ENCODE results near the gene SLC9A8.

Gene SLC9A8

GRCh38 chr20:49787371-49788357, 25.0 kb upstream of the SLC9A8 start:
- DNase-seq (ENCODE audit: low read depth): no peak

GRCh38 chr20:49790077-49790798, 22.4 kb upstream of the SLC9A8 start:
- DNase-seq (ENCODE audit: low read depth): no peak

GRCh38 chr20:49791165-49791564, 21.5 kb upstream of the SLC9A8 start:
- DNase-seq (ENCODE audit: low read depth): no peak

- DNase-seq (ENCODE audit: low read depth): no peak
Measured at GRCh38 chr20:49792006-49792405, 20.6 kb upstream of the SLC9A8 start.

- DNase-seq (ENCODE audit: low read depth): no peak
Measured at GRCh38 chr20:49792611-49793010, 20.0 kb upstream of the SLC9A8 start.

- DNase-seq (ENCODE audit: low read depth): no peak
Measured at GRCh38 chr20:49794336-49795134, 18.1 kb upstream of the SLC9A8 start.

- no peak for DNase-seq (ENCODE audit: low read depth)
Measured at GRCh38 chr20:49795135-49795424, 17.5 kb upstream of the SLC9A8 start.

- no peak for DNase-seq (ENCODE audit: low read depth)
Measured at GRCh38 chr20:49796600-49797343, 15.9 kb upstream of the SLC9A8 start.

- no peak for DNase-seq (ENCODE audit: low read depth)
Measured at GRCh38 chr20:49797344-49797615, 15.3 kb upstream of the SLC9A8 start.

- no peak for DNase-seq (ENCODE audit: low read depth)
Measured at GRCh38 chr20:49798718-49799117, 13.9 kb upstream of the SLC9A8 start.

- no peak for DNase-seq (ENCODE audit: low read depth)
Measured at GRCh38 chr20:49799698-49800097, 12.9 kb upstream of the SLC9A8 start.

GRCh38 chr20:49803418-49803817, 9.2 kb upstream of the SLC9A8 start:
- DNase-seq (ENCODE audit: low read depth): no peak

- no peak for DNase-seq (ENCODE audit: low read depth)
Measured at GRCh38 chr20:49804364-49804763, 8.3 kb upstream of the SLC9A8 start.

- peak; percentile 11 for DNase-seq (ENCODE audit: low read depth)
Measured at GRCh38 chr20:49805224-49805876, 7.3 kb upstream of the SLC9A8 start.

GRCh38 chr20:49808753-49809152, 3.9 kb upstream of the SLC9A8 start:
- DNase-seq (ENCODE audit: low read depth): no peak

- DNase-seq (ENCODE audit: low read depth): no peak
Measured at GRCh38 chr20:49809803-49810359, 2.7 kb upstream of the SLC9A8 start.

GRCh38 chr20:49810491-49811190, 2.0 kb upstream of the SLC9A8 start:
- no peak for DNase-seq (ENCODE audit: low read depth)

GRCh38 chr20:49811825-49812506, 662 bp upstream of the SLC9A8 start:
- DNase-seq (ENCODE audit: low read depth): no peak

GRCh38 chr20:49813305-49813974, 812 bp downstream of the SLC9A8 start:
- no peak for DNase-seq (ENCODE audit: low read depth)

Data from stimulated activated CD8-positive, alpha-beta memory T cell treated with anti-CD3 and anti-CD28 coated beads, Interleukin-7, amount 100 ng/mL, for 24 hours (primary cell).